Esophagus muscularis mucosa (tissue), 3 donors: ENCODE measurements around the gene TAF1C.

ENCODE experiments used
- POLR2A ChIP-seq: fragments of 450-650 bp; IDR thresholded peaks from one replicate; pipeline ENCODE4 v1.6.1; 2017; ENCODE audit warnings: antibody characterized with exemption, moderate library complexity, mild to moderate bottlenecking, low read depth
- POLR2AphosphoS5 ChIP-seq, 2 donors: sonication (generic); formaldehyde crosslinking; IDR thresholded peaks; one replicate each; pipeline ENCODE4 v1.6.1; 2017; ENCODE audit warnings: antibody characterized with exemption in 2 of 2
- TF ChIP-seq, protein P1 (sequence below), 3 experiments: fragments of 200-600 bp in 2 of 3; fragments of 450-650 bp in 1 of 3; sonication (generic) in 2 of 3; IDR thresholded peaks; one replicate each; pipeline ENCODE4 v1.5.1; 2017 to 2019; ENCODE audit warnings: antibody characterized with exemption in 3 of 3, mild to moderate bottlenecking in 2 of 3, moderate library complexity in 1 of 3

DNA sequence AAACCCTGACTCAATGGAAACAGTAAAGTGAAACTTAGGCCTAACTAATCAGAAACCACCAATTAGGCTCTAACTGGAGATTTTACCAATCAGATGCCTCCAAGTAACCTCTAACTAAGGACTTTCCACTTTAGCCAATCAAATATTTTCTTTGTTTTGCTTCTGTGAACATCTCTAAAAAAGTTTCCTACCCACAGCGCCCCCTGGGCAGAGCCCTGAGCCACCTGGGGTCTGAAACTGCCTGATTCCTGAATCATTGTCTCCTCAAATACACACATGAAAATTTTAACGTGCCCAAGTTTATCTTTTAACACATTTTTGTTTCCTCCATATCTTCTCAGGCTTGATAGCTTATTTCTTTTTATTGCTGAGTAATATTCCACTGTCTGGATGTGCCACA lies 23.1 kb upstream of the TAF1C start:
- TF ChIP-seq, protein P1, sequence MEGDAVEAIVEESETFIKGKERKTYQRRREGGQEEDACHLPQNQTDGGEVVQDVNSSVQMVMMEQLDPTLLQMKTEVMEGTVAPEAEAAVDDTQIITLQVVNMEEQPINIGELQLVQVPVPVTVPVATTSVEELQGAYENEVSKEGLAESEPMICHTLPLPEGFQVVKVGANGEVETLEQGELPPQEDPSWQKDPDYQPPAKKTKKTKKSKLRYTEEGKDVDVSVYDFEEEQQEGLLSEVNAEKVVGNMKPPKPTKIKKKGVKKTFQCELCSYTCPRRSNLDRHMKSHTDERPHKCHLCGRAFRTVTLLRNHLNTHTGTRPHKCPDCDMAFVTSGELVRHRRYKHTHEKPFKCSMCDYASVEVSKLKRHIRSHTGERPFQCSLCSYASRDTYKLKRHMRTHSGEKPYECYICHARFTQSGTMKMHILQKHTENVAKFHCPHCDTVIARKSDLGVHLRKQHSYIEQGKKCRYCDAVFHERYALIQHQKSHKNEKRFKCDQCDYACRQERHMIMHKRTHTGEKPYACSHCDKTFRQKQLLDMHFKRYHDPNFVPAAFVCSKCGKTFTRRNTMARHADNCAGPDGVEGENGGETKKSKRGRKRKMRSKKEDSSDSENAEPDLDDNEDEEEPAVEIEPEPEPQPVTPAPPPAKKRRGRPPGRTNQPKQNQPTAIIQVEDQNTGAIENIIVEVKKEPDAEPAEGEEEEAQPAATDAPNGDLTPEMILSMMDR (IDR thresholded peaks at IDR 0.05): no peak
- TF ChIP-seq POLR2A (no peak), POLR2AphosphoS5 (IDR thresholded peaks at IDR 0.05) (no peak)
